Activated T-cell treated with anti-CD3 and anti-CD28 coated beads, Interleukin-2, amount 50 U/mL, for 24 hours (primary cell): ENCODE results near the gene CCDC24.
A peak's percentile ranks its signal among the peaks of the same experiment; 100 is the strongest.

Source experiments
- DNase-seq: peaks from one replicate; pipeline ENCODE4 v3.0.0-alpha.2; 2020
- H3K27ac Mint-ChIP-seq: 2 replicates; pipeline ENCODE4 v1.8.0; 2020; ENCODE audit warnings: mild to moderate bottlenecking, mixed read lengths
- H3K27me3 Mint-ChIP-seq: 2 replicates; pipeline ENCODE4 v1.8.0; 2020; ENCODE audit warnings: mixed read lengths
- H3K36me3 Mint-ChIP-seq: 2 replicates; pipeline ENCODE4 v1.8.0; 2020; ENCODE audit warnings: low read depth, mixed read lengths
- H3K4me1 Mint-ChIP-seq: 2 replicates; pipeline ENCODE4 v1.8.0; 2020; ENCODE audit warnings: low read depth, mixed read lengths
- H3K4me3 Mint-ChIP-seq: 2 replicates; pipeline ENCODE4 v1.8.0; 2020; ENCODE audit warnings: mild to moderate bottlenecking, moderate library complexity, mixed read lengths
- H3K9me3 Mint-ChIP-seq: 2 replicates; pipeline ENCODE4 v1.8.0; 2020; ENCODE audit warnings: mixed read lengths

CCDC24 gene

DNA sequence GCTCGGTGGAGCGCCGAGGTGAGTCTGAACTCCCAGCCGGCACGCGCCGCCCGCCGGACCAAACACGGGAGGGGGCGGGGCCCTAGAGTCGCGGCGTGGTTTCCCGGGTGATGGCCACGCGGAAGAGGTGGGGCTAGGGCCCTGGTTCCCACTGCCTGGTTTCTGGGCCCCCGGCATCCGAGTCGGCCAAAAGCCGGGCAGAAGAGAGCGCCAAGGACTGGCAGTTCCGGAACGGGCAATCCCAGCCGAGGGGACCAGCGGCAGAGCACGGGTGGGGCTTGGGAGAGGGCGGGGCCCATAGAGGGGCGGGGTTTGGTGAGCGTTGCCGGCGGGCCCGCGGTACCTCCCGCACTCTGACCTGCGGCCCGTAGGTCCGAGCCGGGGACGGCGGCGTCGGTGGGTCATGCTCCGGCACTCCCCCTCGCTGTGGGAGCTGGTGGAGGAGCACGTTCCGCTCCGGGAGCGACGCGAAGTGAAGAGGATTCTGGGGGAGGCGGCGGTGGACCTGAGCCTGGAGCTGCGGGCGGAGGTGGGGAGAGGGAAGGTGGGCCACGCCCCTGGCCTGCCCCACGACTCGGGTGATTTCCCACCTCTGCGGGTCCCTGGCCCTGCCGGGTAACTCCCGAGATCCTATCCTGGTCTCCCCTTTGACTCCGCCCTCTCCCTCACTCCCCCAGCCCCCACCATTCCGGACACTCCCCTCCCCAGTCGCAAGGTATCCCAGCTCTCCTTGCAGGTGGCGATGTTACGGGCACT is at the start of gene CCDC24:
Gene CCDC24, plus strand, starts transcription at position 124 of the 756 bp plus-strand sequence. Its CDS starts 280 bp downstream, at position 404.
- no peaks in the 10 kb centered on the region for H3K9me3 Mint-ChIP-seq
- H3K36me3 Mint-ChIP-seq: peaks cover 10% of the 10 kb centered on the region
- H3K4me1 Mint-ChIP-seq: peaks cover 20% of the 10 kb centered on the region
- H3K27me3 Mint-ChIP-seq: no peaks in the 10 kb centered on the region
- peak within 1 kb of the TSS; percentile 90 for H3K27ac Mint-ChIP-seq
- peak; percentile 88 for DNase-seq
- peak within 1 kb of the TSS; percentile 84 for H3K4me3 Mint-ChIP-seq

DNA sequence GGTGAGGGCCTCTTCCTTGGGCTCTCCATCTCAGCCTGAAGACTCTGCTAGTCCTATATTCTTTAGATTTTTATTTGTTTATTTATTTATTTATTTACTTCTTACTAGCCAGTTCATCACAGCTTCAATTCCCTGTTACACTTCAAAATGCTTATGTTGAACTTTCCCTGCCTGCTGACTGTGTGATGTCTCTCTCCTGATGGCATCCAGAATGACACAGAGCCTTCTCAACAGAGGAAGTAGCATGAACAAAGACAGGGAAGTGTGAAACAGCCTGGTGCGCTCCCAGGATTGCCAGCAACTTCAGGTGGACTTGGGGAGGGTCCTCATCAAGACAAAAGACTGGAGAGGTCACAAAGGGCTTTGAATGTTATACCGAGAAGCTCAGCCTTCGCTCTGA is 49.0 kb upstream of the CCDC24 start:
- Mint-ChIP-seq H3K36me3 (peaks cover 45% of the 10 kb centered on the region), H3K27ac (no peak overlapping the region), H3K9me3 (no peaks in the 10 kb centered on the region), H3K27me3 (no peaks in the 10 kb centered on the region), H3K4me3 (no peak overlapping the region), H3K4me1 (peaks cover 28% of the 10 kb centered on the region)
- DNase-seq: no peak

DNA sequence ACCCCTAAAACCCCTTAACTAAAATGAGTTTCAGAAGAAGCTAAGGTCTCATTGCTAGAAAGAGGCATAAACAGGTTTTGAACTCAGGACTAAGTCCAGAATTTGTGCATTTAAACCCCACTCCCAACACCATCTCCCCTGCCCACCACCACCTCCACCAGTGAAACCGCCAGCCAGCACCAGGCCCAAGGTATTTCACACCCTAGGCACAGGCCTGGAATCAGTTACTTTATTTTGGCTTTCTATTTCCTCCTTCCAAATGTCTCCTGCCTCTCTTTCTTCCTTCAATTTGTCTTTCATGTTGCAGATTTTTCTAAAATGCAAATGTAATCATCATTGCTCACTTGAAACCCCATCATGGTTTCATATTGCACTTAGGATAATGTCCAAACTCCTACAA is 46.5 kb upstream of the CCDC24 start:
- Mint-ChIP-seq H3K36me3 (peaks cover 48% of the 10 kb centered on the region), H3K9me3 (no peaks in the 10 kb centered on the region), H3K4me3 (peak overlapping the region; percentile 94), H3K27me3 (no peaks in the 10 kb centered on the region), H3K4me1 (peaks cover 47% of the 10 kb centered on the region), H3K27ac (peak overlapping the region; percentile 66)
- no peak for DNase-seq

DNA sequence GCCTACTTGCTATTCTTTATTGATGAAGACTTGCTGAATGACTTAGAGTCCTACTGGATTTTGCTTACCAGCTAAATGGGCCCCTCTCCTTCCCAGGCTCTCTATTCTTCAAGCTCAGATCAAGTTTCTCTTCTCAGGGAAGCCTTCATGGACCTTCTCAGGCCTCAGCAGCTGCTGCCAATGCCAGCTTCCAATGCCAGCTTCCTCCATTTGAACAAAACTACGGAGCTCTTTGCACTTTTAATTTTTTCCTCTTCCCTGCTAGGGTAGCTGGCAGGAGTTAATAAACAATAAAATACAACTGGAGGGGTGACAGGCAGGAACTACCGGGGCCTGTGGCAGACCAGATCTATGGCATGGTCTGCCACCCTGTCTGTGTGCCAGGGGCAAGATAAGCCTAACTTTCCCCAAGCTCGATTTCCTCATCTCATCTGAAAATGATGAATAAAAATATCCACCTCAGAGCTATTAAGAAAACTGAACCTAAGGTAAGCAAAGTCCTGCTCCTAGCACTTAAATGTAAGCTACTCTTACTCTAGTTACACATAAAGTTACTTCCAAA is 45.6 kb upstream of the CCDC24 start:
- H3K4me3 Mint-ChIP-seq: peak overlapping the region; percentile 94
- no peaks in the 10 kb centered on the region for H3K9me3 Mint-ChIP-seq
- no peaks in the 10 kb centered on the region for H3K27me3 Mint-ChIP-seq
- peak overlapping the region; percentile 98 for H3K27ac Mint-ChIP-seq
- peaks cover 53% of the 10 kb centered on the region for H3K4me1 Mint-ChIP-seq
- H3K36me3 Mint-ChIP-seq: peaks cover 53% of the 10 kb centered on the region
- no peak for DNase-seq

DNA sequence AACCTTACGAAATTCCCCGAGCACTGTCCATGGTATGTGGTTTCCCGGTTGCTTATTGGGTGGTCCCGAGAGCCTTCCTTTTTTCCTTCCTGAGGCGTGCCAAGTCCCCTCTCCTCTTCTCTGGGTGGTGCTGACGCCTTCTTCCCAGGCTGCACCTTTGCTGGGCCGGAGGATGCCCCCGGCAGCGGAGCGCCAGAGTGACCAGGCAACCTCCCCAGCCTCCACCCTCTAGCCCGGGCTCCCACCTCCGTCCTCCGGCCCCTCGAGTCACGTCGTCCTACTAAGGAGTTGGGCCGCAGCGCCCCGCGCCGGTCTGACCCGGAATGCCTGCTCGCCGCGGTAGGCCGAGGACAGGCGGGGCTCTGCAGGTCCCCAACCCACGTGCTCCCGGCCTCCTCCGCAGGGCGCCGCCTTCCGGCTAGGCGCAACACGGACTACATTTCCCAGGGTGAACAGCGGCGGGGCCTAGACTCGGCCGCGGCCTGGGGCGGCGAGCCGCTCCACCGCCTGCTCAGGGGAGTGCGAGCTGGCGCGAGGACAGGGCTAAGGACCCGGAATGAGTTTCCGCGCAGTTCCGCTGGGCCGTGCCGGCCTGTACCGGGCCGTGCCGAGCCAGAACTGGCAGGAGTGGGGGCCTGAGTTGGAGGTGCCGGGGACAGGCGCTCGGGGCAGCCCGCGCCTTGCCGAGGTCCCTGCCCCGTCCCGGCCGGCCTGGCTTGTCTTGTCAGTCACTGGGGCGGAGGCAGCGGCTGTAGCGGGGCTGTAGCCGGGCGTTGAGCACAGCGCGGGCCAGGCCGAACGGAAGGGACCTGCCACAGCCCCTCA is 45.0 kb upstream of the CCDC24 start, which contains the start of gene IPO13:
Gene IPO13, plus strand, starts transcription at position 715 of the 825 bp plus-strand sequence. CDS start 651 bp downstream, outside the sequence.
- Mint-ChIP-seq H3K4me1 (peaks cover 59% of the 10 kb centered on the region), H3K27ac (peak within 1 kb of the TSS; percentile 98)

GRCh38 chr1:43947061-43947873 is 44.1 kb upstream of the CCDC24 start:
- Mint-ChIP-seq H3K27me3 (no peaks in the 10 kb centered on the region), H3K27ac (peak overlapping the region; percentile 98), H3K4me1 (peaks cover 62% of the 10 kb centered on the region), H3K36me3 (peaks cover 59% of the 10 kb centered on the region), H3K9me3 (no peaks in the 10 kb centered on the region), H3K4me3 (peak overlapping the region; percentile 94)
- DNase-seq: no peak

More for the DNA sequence above, 45.0 kb upstream of the CCDC24 start, which contains the start of gene IPO13:
- H3K36me3 Mint-ChIP-seq: peaks cover 60% of the 10 kb centered on the region
- peak within 1 kb of the TSS; percentile 94 for H3K4me3 Mint-ChIP-seq
- no peaks in the 10 kb centered on the region for H3K9me3 Mint-ChIP-seq
- peak; percentile 99 for DNase-seq
- no peaks in the 10 kb centered on the region for H3K27me3 Mint-ChIP-seq

- Mint-ChIP-seq H3K4me1 (peaks cover 59% of the 10 kb centered on the region), H3K27me3 (no peaks in the 10 kb centered on the region), H3K9me3 (no peaks in the 10 kb centered on the region), H3K36me3 (peaks cover 53% of the 10 kb centered on the region), H3K4me3 (peak overlapping the region; percentile 94), H3K27ac (peak overlapping the region; percentile 98)
- DNase-seq: no peak
Observed at GRCh38 chr1:43947874-43948437, 43.4 kb upstream of the CCDC24 start.

DNA sequence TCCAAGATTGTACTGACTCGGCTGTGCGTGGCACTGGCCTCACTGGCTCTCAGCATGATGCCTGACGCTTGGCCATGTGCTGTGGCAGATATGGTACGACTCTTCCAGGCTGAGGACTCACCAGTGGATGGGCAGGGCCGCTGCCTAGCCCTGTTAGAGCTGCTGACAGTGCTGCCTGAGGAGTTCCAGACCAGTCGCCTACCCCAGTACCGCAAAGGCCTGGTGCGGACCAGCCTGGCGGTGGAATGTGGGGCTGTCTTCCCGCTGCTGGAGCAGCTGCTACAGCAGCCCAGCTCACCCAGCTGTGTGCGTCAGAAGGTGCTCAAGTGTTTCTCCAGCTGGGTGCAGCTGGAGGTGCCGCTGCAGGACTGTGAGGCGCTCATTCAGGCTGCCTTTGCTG is 41.7 kb upstream of the CCDC24 start:
- H3K4me3 Mint-ChIP-seq: no peak overlapping the region
- no peaks in the 10 kb centered on the region for H3K9me3 Mint-ChIP-seq
- peaks cover 52% of the 10 kb centered on the region for H3K4me1 Mint-ChIP-seq
- no peak for DNase-seq
- H3K27me3 Mint-ChIP-seq: no peaks in the 10 kb centered on the region
- H3K27ac Mint-ChIP-seq: no peak overlapping the region
- H3K36me3 Mint-ChIP-seq: peaks cover 46% of the 10 kb centered on the region

DNA sequence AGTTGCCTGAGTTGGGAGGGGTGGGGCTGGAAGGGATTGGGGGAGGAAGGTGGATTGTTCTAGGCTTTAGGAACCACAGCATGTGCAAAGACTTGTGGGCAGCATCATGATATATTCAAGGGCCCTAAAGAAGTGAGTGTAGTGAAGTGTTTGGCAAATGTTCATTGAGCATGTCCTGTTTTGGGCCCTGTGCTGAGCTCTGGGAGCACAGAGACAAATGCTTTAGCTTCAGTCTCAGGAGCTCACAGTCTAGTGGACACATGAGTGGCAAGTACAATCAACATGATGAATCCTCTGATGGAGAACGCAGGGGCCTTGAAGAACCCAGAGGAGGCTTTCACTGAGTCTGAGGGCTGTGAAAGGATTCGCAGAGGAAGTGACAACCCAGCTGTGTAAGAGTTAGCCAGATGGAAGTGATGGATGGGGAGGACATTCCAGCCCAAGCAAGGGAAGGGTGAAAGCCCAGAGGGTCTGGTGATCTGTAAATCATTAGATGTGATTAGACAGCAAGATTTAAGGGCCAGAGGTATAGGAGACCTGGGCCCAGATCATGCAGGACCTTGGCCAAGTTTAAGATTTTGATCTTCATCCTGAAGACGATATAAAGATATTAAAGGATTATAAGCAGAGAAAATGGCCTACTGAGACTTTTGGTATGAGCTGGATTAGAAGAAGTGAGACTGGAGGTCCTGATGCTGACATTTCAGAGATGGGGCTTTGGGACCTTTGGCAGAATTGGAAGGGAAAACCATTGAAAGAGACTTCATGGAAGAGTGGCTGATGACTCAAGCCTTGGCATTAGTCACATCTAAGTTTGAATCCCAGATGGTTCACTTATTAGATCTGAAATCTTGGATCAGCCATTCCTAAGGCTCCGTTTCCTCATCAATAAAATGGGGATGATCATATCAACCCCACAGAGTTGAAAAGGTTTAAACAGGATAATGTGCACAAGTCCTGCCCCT is 40.1 kb upstream of the CCDC24 start:
- H3K4me3 Mint-ChIP-seq: no peak overlapping the region
- no peak overlapping the region for H3K27ac Mint-ChIP-seq
- no peak for DNase-seq

DNA sequence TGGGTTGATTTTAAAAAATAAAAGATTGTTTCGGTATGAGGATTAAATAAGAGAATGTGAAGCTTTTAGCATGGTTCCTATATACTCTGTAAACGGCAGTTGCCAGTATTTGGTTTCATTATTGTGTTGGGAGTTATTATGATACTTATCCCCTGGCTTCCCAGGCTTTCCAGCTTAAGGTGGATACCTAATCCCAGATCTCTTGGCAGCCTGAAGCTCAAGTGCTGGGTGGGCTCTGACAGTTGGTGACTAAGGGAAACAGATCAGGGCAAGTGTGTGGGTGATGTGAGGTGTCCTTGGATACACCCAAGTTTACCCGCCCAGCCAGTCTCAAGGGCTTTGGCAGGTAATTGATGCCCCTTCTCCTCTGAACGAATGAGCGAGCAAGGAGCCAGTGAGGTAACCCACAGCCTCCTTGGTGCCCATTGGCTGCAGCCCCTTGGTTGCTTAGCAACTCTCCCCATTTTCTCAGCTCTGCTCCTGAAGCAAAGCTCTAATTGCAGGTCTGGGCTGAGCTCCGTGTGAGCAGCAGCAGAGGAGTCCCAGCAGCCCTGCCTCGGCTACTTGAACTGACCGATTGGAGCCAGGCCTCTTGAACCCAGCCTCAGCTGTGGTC is 38.6 kb upstream of the CCDC24 start:
- no peak overlapping the region for H3K4me3 Mint-ChIP-seq
- H3K9me3 Mint-ChIP-seq: no peaks in the 10 kb centered on the region
- H3K27me3 Mint-ChIP-seq: no peaks in the 10 kb centered on the region
- no peak for DNase-seq
- H3K27ac Mint-ChIP-seq: no peak overlapping the region
- H3K36me3 Mint-ChIP-seq: peaks cover 48% of the 10 kb centered on the region
- H3K4me1 Mint-ChIP-seq: peaks cover 31% of the 10 kb centered on the region

More for the DNA sequence above, 40.1 kb upstream of the CCDC24 start:
- Mint-ChIP-seq H3K36me3 (peaks cover 39% of the 10 kb centered on the region), H3K4me1 (peaks cover 36% of the 10 kb centered on the region), H3K27me3 (no peaks in the 10 kb centered on the region), H3K9me3 (no peaks in the 10 kb centered on the region)

GRCh38 chr1:43953361-43953760 is 38.0 kb upstream of the CCDC24 start:
- Mint-ChIP-seq H3K27me3 (no peaks in the 10 kb centered on the region), H3K4me1 (peaks cover 26% of the 10 kb centered on the region), H3K4me3 (no peak overlapping the region), H3K36me3 (peaks cover 53% of the 10 kb centered on the region), H3K9me3 (no peaks in the 10 kb centered on the region), H3K27ac (no peak overlapping the region)
- no peak for DNase-seq

DNA sequence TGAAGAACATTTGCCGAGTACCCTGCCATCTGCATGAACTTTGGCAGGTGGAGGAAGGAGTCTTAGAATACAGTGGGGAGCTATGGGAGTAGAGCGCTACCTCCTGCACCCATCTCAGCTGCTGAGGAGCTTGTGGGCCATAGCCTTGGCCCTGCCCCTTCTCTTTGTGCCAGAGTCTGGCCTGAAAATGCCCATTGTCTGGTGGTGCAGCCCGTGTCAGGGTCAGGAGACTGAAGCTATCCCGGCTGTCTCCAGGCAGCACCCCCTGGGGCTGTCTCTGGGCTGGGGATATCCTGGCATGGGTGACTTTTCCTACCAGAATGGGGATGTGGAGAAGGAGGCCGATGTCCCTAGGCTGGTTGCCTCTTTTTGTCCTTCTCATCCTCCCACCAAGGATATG is 37.4 kb upstream of the CCDC24 start:
- H3K36me3 Mint-ChIP-seq: peaks cover 58% of the 10 kb centered on the region
- no peak overlapping the region for H3K27ac Mint-ChIP-seq
- peaks cover 20% of the 10 kb centered on the region for H3K4me1 Mint-ChIP-seq
- H3K4me3 Mint-ChIP-seq: no peak overlapping the region
- no peak for DNase-seq
- H3K27me3 Mint-ChIP-seq: no peaks in the 10 kb centered on the region
- H3K9me3 Mint-ChIP-seq: no peaks in the 10 kb centered on the region
